ENCODE results near the gene NAA30. TPM values are rescaled to one million over a fixed set of nuclear protein-coding genes. Genes with fewer than 3 reads are reported as not detected.

NAA30 gene
- total RNA-seq, 1 experiment from 2014 or later: 16.0 TPM

- intact Hi-C loops (cut with micrococcal nuclease; ENCODE audit: unreplicated experiment): no loop called here
- Mint-ChIP-seq H3K9me3 (ENCODE audit: low read depth, unreplicated experiment) (no peaks in the 10 kb centered on the region), H3K4me1 (ENCODE audit: low read depth, unreplicated experiment) (no peaks in the 10 kb centered on the region), H3K4me3 (ENCODE audit: low read depth, unreplicated experiment) (no peak overlapping the region), H3K36me3 (ENCODE audit: insufficient read depth, unreplicated experiment) (no peaks in the 10 kb centered on the region), H3K27ac (ENCODE audit: unreplicated experiment) (no peak overlapping the region), H3K27me3 (ENCODE audit: unreplicated experiment) (no peaks in the 10 kb centered on the region)
- no peak for TF ChIP-seq CTCF (IDR thresholded peaks at IDR 0.05; ENCODE audit: unreplicated experiment)
- BruUV-seq (replicated peaks): no TSS peak
- CTCF ChIA-PET: no interaction called here
- DNase-seq: no peak
Observed at GRCh38 chr14:57418999-57419398, 28.6 kb downstream of the NAA30 start.

GRCh38 chr14:57420033-57420432, 29.6 kb downstream of the NAA30 start:
- no peak for TF ChIP-seq CTCF (IDR thresholded peaks at IDR 0.05; ENCODE audit: unreplicated experiment)
- no peak overlapping the region for H3K27ac Mint-ChIP-seq (ENCODE audit: unreplicated experiment)

GRCh38 chr14:57420986-57421385, 30.6 kb downstream of the NAA30 start:
- CTCF ChIA-PET: no interaction called here
- no peak for DNase-seq
- H3K27ac Mint-ChIP-seq (ENCODE audit: unreplicated experiment): no peak overlapping the region
- intact Hi-C loops (cut with micrococcal nuclease; ENCODE audit: unreplicated experiment): no loop called here
- no peaks in the 10 kb centered on the region for H3K9me3 Mint-ChIP-seq (ENCODE audit: low read depth, unreplicated experiment)
- H3K4me3 Mint-ChIP-seq (ENCODE audit: low read depth, unreplicated experiment): no peak overlapping the region
- no TSS peak for BruUV-seq (replicated peaks)
- H3K27me3 Mint-ChIP-seq (ENCODE audit: unreplicated experiment): no peaks in the 10 kb centered on the region
- H3K4me1 Mint-ChIP-seq (ENCODE audit: low read depth, unreplicated experiment): no peaks in the 10 kb centered on the region
- H3K36me3 Mint-ChIP-seq (ENCODE audit: insufficient read depth, unreplicated experiment): no peaks in the 10 kb centered on the region
- no peak for TF ChIP-seq CTCF (IDR thresholded peaks at IDR 0.05; ENCODE audit: unreplicated experiment)

More at GRCh38 chr14:57420033-57420432, 29.6 kb downstream of the NAA30 start:
- CTCF ChIA-PET: no interaction called here
- DNase-seq: no peak
- no TSS peak for BruUV-seq (replicated peaks)
- Mint-ChIP-seq H3K4me3 (ENCODE audit: low read depth, unreplicated experiment) (no peak overlapping the region), H3K4me1 (ENCODE audit: low read depth, unreplicated experiment) (no peaks in the 10 kb centered on the region), H3K36me3 (ENCODE audit: insufficient read depth, unreplicated experiment) (no peaks in the 10 kb centered on the region), H3K27me3 (ENCODE audit: unreplicated experiment) (no peaks in the 10 kb centered on the region), H3K9me3 (ENCODE audit: low read depth, unreplicated experiment) (no peaks in the 10 kb centered on the region)
- intact Hi-C loops (cut with micrococcal nuclease; ENCODE audit: unreplicated experiment): no loop called here

- H3K36me3 Mint-ChIP-seq (ENCODE audit: insufficient read depth, unreplicated experiment): no peaks in the 10 kb centered on the region
- no TSS peak for BruUV-seq (replicated peaks)
- CTCF ChIA-PET: no interaction called here
- H3K9me3 Mint-ChIP-seq (ENCODE audit: low read depth, unreplicated experiment): no peaks in the 10 kb centered on the region
- no peak overlapping the region for H3K4me3 Mint-ChIP-seq (ENCODE audit: low read depth, unreplicated experiment)
- no peak overlapping the region for H3K27ac Mint-ChIP-seq (ENCODE audit: unreplicated experiment)
- intact Hi-C loops (cut with micrococcal nuclease; ENCODE audit: unreplicated experiment): no loop called here
- no peak for DNase-seq
- TF ChIP-seq CTCF (IDR thresholded peaks at IDR 0.05; ENCODE audit: unreplicated experiment): no peak
- H3K27me3 Mint-ChIP-seq (ENCODE audit: unreplicated experiment): no peaks in the 10 kb centered on the region
- H3K4me1 Mint-ChIP-seq (ENCODE audit: low read depth, unreplicated experiment): no peaks in the 10 kb centered on the region
Observed at GRCh38 chr14:57435923-57436322, 45.5 kb downstream of the NAA30 start.
